HFFc6 (cell line): ENCODE results near the gene PRKD1. TPM values are rescaled to one million over a fixed set of nuclear protein-coding genes. Genes with fewer than 3 reads are reported as not detected.

Source experiments
- DNase-seq: peaks from one replicate; pipeline ENCODE4 v3.0.0-alpha.2; 2018
- H3K27ac Mint-ChIP-seq: 2 replicates; pipeline ENCODE4 v1.8.0; 2020; ENCODE audit warnings: mild to moderate bottlenecking, mixed read lengths
- H3K27me3 Mint-ChIP-seq: 2 replicates; pipeline ENCODE4 v1.8.0; 2021; ENCODE audit warnings: mild to moderate bottlenecking, moderate library complexity, mixed read lengths; ENCODE audit not compliant: insufficient read depth
- H3K36me3 Mint-ChIP-seq: 2 replicates; pipeline ENCODE4 v1.8.0; 2021; ENCODE audit warnings: low read depth, mixed read lengths
- H3K4me1 Mint-ChIP-seq: 2 replicates; pipeline ENCODE4 v1.8.0; 2020; ENCODE audit warnings: low read depth, mixed read lengths
- H3K4me3 Mint-ChIP-seq: 2 replicates; pipeline ENCODE4 v1.8.0; 2020; ENCODE audit warnings: mild to moderate bottlenecking, moderate library complexity, mixed read lengths
- H3K9me3 Mint-ChIP-seq: 2 replicates; pipeline ENCODE4 v1.8.0; 2020; ENCODE audit warnings: mild to moderate bottlenecking, mixed read lengths
- total RNA-seq, 6 experiments: library from RNA; stranded (reverse); fragmentation: NEBNext Ultra II Directional; extraction: Animal tissue kit (Norgen Biotek cat#: 25700); gene quantifications; 2 replicates in 1 of 6; 3 replicates in 5 of 6; pipeline ENCODE4 v1.2.3, GENCODE V29; 2021
- TF ChIP-seq, protein P1 (sequence below): fragments of 200-600 bp; sonication (generic); IDR thresholded peaks from 2 replicates; pipeline ENCODE4 v1.5.0; 2021; ENCODE audit warnings: antibody characterized with exemption, mild to moderate bottlenecking

Gene PRKD1
- total RNA-seq, 6 experiments from 2014 or later = 19.1 to 23.9 (median 21.7) TPM

DNA sequence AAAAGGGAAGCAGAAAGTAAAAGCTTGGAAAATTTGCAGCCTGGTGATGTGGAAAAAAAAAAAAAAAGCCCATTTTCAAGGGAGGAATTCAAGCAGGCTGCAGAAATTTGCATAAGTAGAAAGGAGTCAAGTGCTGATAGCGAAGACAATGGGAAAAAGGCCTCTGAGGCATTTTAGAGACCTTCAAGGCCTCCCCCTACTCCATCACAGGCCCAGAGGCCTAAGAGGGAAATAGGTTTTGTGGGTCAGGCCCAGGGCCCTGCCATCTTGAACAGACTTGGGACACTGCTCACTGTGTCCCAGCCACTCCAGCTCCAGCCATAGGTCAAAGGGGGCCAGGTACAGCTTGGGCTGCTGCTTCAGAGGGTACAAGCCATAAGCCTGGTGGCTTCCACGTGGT is 13.8 kb upstream of the PRKD1 start:
- TF ChIP-seq, protein P1, sequence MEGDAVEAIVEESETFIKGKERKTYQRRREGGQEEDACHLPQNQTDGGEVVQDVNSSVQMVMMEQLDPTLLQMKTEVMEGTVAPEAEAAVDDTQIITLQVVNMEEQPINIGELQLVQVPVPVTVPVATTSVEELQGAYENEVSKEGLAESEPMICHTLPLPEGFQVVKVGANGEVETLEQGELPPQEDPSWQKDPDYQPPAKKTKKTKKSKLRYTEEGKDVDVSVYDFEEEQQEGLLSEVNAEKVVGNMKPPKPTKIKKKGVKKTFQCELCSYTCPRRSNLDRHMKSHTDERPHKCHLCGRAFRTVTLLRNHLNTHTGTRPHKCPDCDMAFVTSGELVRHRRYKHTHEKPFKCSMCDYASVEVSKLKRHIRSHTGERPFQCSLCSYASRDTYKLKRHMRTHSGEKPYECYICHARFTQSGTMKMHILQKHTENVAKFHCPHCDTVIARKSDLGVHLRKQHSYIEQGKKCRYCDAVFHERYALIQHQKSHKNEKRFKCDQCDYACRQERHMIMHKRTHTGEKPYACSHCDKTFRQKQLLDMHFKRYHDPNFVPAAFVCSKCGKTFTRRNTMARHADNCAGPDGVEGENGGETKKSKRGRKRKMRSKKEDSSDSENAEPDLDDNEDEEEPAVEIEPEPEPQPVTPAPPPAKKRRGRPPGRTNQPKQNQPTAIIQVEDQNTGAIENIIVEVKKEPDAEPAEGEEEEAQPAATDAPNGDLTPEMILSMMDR = no peak
- DNase-seq = no peak
- Mint-ChIP-seq H3K4me1 (peaks cover 9% of the 10 kb centered on the region), H3K9me3 (no peaks in the 10 kb centered on the region; the same call in 1 of the 2 replicates), H3K27ac (no peak overlapping the region), H3K27me3 (peaks cover 5% of the 10 kb centered on the region), H3K4me3 (no peak overlapping the region), H3K36me3 (0 out of 2 replicates have a peak, but pooled peaks cover 5% of the 10 kb centered on the region)

DNA sequence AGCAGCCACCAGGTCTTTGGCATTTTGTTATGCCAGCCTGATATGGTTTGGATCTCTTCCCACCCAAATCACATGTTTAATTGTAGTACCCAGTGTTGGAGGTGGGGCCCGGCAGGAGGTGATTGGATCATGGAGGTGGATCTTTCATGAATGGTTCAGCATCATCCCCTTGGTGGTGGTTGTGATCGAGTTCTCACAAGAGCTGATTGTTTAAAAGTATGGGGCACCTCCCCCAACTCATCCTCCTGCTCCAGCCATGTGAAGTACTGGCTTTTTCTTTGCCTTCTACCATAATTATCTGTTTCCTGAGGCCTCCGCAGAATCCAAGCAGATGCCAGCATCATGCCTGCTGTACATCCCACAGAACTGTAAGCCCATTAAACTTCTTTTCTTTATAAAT is 12.8 kb upstream of the PRKD1 start:
- H3K4me1 Mint-ChIP-seq = peaks cover 9% of the 10 kb centered on the region
- H3K27ac Mint-ChIP-seq = no peak overlapping the region
- H3K27me3 Mint-ChIP-seq = peaks cover 3% of the 10 kb centered on the region
- H3K9me3 Mint-ChIP-seq = no peaks in the 10 kb centered on the region
- no peak for DNase-seq
- H3K4me3 Mint-ChIP-seq = no peak overlapping the region
- H3K36me3 Mint-ChIP-seq = 0 out of 2 replicates have a peak, but pooled peaks cover 5% of the 10 kb centered on the region
- TF ChIP-seq, protein P1 = no peak

DNA sequence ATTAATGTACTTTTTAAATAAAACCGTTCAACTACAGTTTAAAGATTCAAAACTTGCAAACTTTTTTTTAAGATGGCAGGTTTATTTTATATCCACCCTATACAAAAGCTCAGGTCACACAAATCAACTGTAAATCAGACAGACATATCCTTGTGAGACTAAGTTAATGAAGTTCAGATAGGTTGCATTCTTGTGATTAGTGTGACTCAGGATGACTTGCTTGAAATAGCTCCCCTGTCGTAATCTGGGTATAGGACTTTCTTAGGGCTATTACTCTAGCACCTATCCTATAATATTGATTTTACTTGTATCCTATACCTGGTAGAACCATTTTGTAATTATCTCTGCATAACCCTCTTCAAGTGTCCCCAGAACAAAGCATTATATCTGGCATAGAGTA is 9.5 kb upstream of the PRKD1 start:
- H3K36me3 Mint-ChIP-seq = no peaks in the 10 kb centered on the region
- H3K4me1 Mint-ChIP-seq = peaks cover 9% of the 10 kb centered on the region
- no peak overlapping the region for H3K27ac Mint-ChIP-seq
- H3K4me3 Mint-ChIP-seq = no peak overlapping the region
- peaks cover 2% of the 10 kb centered on the region; the same call in 1 of the 2 replicates for H3K27me3 Mint-ChIP-seq
- H3K9me3 Mint-ChIP-seq = no peaks in the 10 kb centered on the region
- DNase-seq = peak; percentile 12
- TF ChIP-seq, protein P1 = no peak

DNA sequence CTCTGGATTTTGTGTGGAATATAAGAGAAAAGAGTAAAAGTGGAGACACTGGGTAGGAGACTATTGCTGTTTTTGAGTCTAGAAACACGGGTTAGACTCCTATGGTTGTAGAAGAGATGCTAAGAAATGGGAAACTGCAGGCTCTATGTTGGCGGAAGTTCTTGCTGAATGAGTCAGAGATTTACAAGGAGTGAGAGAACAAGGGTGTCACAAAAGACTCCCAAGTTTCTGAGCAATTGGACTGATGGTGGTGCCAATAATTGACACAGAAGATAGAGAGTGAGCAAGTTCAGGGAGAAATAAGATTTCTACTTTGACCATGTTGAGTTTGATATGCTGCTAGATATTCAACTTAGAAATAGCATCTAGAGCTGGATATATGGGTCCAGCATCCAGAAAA is 2.6 kb upstream of the PRKD1 start:
- Mint-ChIP-seq H3K4me1 (peaks cover 40% of the 10 kb centered on the region), H3K27me3 (no peaks in the 10 kb centered on the region), H3K4me3 (peak overlapping the region; percentile 63), H3K36me3 (no peaks in the 10 kb centered on the region), H3K27ac (peak overlapping the region; percentile 48), H3K9me3 (no peaks in the 10 kb centered on the region)
- TF ChIP-seq, protein P1 = no peak
- DNase-seq = peak; percentile 56

DNA sequence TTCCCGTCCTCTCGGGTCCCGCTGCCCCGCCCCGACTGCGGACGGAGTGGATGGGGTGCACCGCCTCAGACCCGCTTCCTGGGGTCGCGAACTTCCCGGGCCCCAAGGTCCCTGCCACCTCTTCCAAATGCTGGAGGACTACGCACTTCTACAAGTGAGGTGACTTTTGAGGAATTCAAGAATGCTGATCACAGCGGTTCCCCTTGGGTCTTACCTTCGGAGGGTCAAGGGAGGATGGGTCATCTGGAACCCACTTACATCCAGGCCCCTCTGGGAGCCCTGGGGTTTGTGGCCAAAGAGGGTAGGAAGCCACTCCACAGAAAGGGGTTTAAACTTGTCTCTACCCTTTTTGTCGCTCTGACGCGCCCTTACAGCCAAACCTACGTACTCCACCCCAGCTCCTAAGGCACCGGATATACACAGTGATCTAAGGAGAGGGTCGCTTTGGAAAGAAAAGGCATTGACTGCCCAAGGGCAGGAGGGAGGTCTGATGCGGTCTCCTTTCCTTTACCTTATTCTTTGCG is 532 bp upstream of the PRKD1 start:
- DNase-seq = no peak
- TF ChIP-seq, protein P1 = no peak
- peaks cover 59% of the 10 kb centered on the region for H3K4me1 Mint-ChIP-seq
- H3K4me3 Mint-ChIP-seq = peak overlapping the region; percentile 32
- H3K27me3 Mint-ChIP-seq = no peaks in the 10 kb centered on the region
- H3K9me3 Mint-ChIP-seq = no peaks in the 10 kb centered on the region
- H3K27ac Mint-ChIP-seq = no peak overlapping the region
- no peaks in the 10 kb centered on the region for H3K36me3 Mint-ChIP-seq
